GM12878 (cell line): ENCODE data around the gene ALAD. TPM values are rescaled to one million over a fixed set of nuclear protein-coding genes. Genes with fewer than 3 reads are reported as not detected.

Experiments
- ATAC-seq: fragments of 200-7000 bp; cut with Tn5 transposase; 3 replicates; pipeline ENCODE4 v1.9.1; 2020; ENCODE audit warnings: mild to moderate bottlenecking, moderate library complexity
- BruUV-seq: library from RNA; stranded (reverse); fragments of 400-500 nt; replicated peaks from 2 replicates; lab custom pipeline; 2021; lab: Mats Ljungman, UMichigan
- CTCF ChIA-PET: fragments of 300-600 bp; sonication (Branson Sonifier 250); formaldehyde crosslinking; extraction: SDS; loops from one replicate; lab custom pipeline; 2021; ENCODE audit warnings: inconsistent platforms; lab: Yijun Ruan, JAX
- POLR2A ChIA-PET: fragments of 350-600 bp; formaldehyde crosslinking; extraction: SDS; loops from one replicate; lab custom pipeline; 2021; ENCODE audit warnings: inconsistent platforms; lab: Charles Lee
- RAD21 ChIA-PET: fragments of 300-600 bp; sonication (Branson Sonifier 250); formaldehyde crosslinking; loops from one replicate; lab custom pipeline; 2023; ENCODE audit warnings: antibody characterized with exemption; ENCODE audit not compliant: unreplicated experiment; lab: Charles Lee
- SMC1A ChIA-PET: fragments of 300-600 bp; sonication (Branson Sonifier 250); formaldehyde crosslinking; loops from one replicate; lab custom pipeline; 2023; ENCODE audit not compliant: unreplicated experiment, uncharacterized antibody; lab: Charles Lee
- DNase-seq: peaks from one replicate; pipeline ENCODE4 v3.0.0-alpha.2; 2011; ENCODE audit warnings: low read depth, low spot score
- FAIRE-seq: peaks from 3 replicates; lab custom pipeline; 2011; peaks lifted over from hg19 to GRCh38; lab: Jason Lieb, UNC
- H2AFZ ChIP-seq: 2 replicates; pipeline ENCODE4 v1.6.0; 2011; ENCODE audit warnings: low read depth, low read length, control low read depth; ENCODE audit not compliant: control insufficient read depth
- H3K27ac ChIP-seq: 2 replicates; pipeline ENCODE4 v1.5.1; 2011; ENCODE audit warnings: control low read depth; ENCODE audit not compliant: control insufficient read depth, insufficient read depth
- H3K27me3 ChIP-seq, 2 experiments: replicated peaks in 1 of 2; 2 replicates each; pipeline versions ENCODE4 v1.6.0 to v1.6.1; 2011; ENCODE audit warnings: low read length in 1 of 2; ENCODE audit not compliant: control insufficient read depth in 2 of 2, insufficient read depth in 2 of 2
- H3K36me3 ChIP-seq, 2 experiments: 2 replicates each; pipeline ENCODE4 v1.5.1; 2011; ENCODE audit warnings: low read length in 1 of 2; ENCODE audit not compliant: control insufficient read depth in 2 of 2, insufficient read depth in 2 of 2
- H3K4me1 ChIP-seq: 2 replicates; pipeline ENCODE4 v1.6.1; 2011; ENCODE audit warnings: mild to moderate bottlenecking, low read length, moderate library complexity, mixed read lengths; ENCODE audit not compliant: control insufficient read depth, insufficient read depth
- H3K4me2 ChIP-seq: 2 replicates; pipeline ENCODE4 v1.6.0; 2011; ENCODE audit warnings: control low read depth; ENCODE audit not compliant: control insufficient read depth, insufficient read depth
- H3K4me3 ChIP-seq: fragments of 200-600 bp; sonication (generic); 2 replicates; pipeline ENCODE4 v1.5.1; 2016
- H3K79me2 ChIP-seq: 2 replicates; pipeline ENCODE4 v1.6.0; 2011; ENCODE audit warnings: low read length; ENCODE audit not compliant: control insufficient read depth, insufficient read depth
- H3K9ac ChIP-seq: 2 replicates; pipeline ENCODE4 v1.8.0; 2011; ENCODE audit warnings: low read length, control low read depth, mixed read lengths; ENCODE audit not compliant: control insufficient read depth, insufficient read depth
- H3K9me3 ChIP-seq: replicated peaks from 3 replicates; pipeline ENCODE4 v1.5.1; 2011; ENCODE audit warnings: mild to moderate bottlenecking, low read length; ENCODE audit not compliant: control insufficient read depth, insufficient read depth
- H4K20me1 ChIP-seq: 2 replicates; pipeline ENCODE4 v1.6.0; 2011; ENCODE audit not compliant: control insufficient read depth, insufficient read depth
- ASH2L ChIP-seq: fragments of 300-600, 200-600 bp; sonication (generic); IDR thresholded peaks from 2 replicates; pipeline ENCODE4 v1.6.1; 2017; ENCODE audit warnings: low read depth, mild to moderate bottlenecking, borderline replicate concordance
- EP300 ChIP-seq, 2 experiments: fragments of 150-350 bp in 1 of 2; IDR thresholded peaks; 2 replicates each; pipeline ENCODE4 v1.6.1; 2011 to 2012; ENCODE audit warnings: low read depth in 2 of 2, low read length in 2 of 2, borderline replicate concordance in 1 of 2, improper control_type of control experiment in 1 of 2, inconsistent platforms in 1 of 2; ENCODE audit not compliant: control insufficient read depth in 1 of 2
- IRF5 ChIP-seq: fragments of 450-650 bp; IDR thresholded peaks from 2 replicates; pipeline ENCODE4 v1.6.1; 2017; ENCODE audit warnings: borderline replicate concordance
- MTA2 ChIP-seq: fragments of 450-650 bp; IDR thresholded peaks from 2 replicates; pipeline ENCODE4 v1.6.1; 2016; ENCODE audit warnings: low read depth, mild to moderate bottlenecking, moderate library complexity
- NFYB ChIP-seq: IDR thresholded peaks from 2 replicates; pipeline ENCODE4 v1.6.1; 2011; ENCODE audit warnings: low read depth, mild to moderate bottlenecking, low read length, improper control_type of control experiment, moderate library complexity; ENCODE audit not compliant: insufficient read depth
- PAX5 ChIP-seq: IDR thresholded peaks from 2 replicates; pipeline ENCODE4 v1.6.1; 2011; ENCODE audit warnings: low read depth, low read length, borderline replicate concordance
- PAX8 ChIP-seq: fragments of 450-650 bp; IDR thresholded peaks from 2 replicates; pipeline ENCODE4 v1.6.1; 2017; ENCODE audit warnings: mild to moderate bottlenecking, moderate library complexity
- RFX5 ChIP-seq: IDR thresholded peaks from 2 replicates; pipeline ENCODE4 v1.6.1; 2011; ENCODE audit warnings: low read depth, low read length, improper control_type of control experiment
- TAF1 ChIP-seq: IDR thresholded peaks from 2 replicates; pipeline ENCODE4 v1.6.1; 2011; ENCODE audit warnings: mild to moderate bottlenecking, low read depth, low read length, borderline replicate concordance
- USF1 ChIP-seq: IDR thresholded peaks from 2 replicates; pipeline ENCODE4 v1.6.1; 2011; ENCODE audit warnings: borderline replicate concordance, low read depth, mild to moderate bottlenecking, moderate library complexity, mixed read lengths, low read length; ENCODE audit not compliant: insufficient read depth; ENCODE audit errors: extremely low read length
- ZNF207 ChIP-seq: fragments of 450-650 bp; IDR thresholded peaks from 2 replicates; pipeline ENCODE4 v1.6.1; 2014; ENCODE audit warnings: antibody characterized with exemption, mild to moderate bottlenecking, borderline replicate concordance
- ZNF274 ChIP-seq: IDR thresholded peaks from one replicate; pipeline ENCODE4 v1.8.0; 2011; ENCODE audit not compliant: insufficient read length, insufficient read depth
- ZNF622 ChIP-seq: fragments of 450-650 bp; IDR thresholded peaks from 2 replicates; pipeline ENCODE4 v1.6.1; 2017; ENCODE audit warnings: mild to moderate bottlenecking, inconsistent platforms
- ZZZ3 ChIP-seq: IDR thresholded peaks from 2 replicates; pipeline ENCODE4 v1.6.1; 2011; ENCODE audit warnings: low read depth; ENCODE audit not compliant: control insufficient read depth, insufficient read length
- WGBS: methylation state at CpG from one replicate; pipeline ENCODE4 v1.1.6; 2016; ENCODE audit warnings: low lambda C conversion rate; ENCODE audit not compliant: insufficient replicate concordance, insufficient coverage; ENCODE audit errors: missing lambda C conversion rate; 5-methylcytosine and 5-hydroxymethylcytosine counted together
- in situ Hi-C: fragments of 300-500 bp; cut with MboI; formaldehyde crosslinking; loops from 9 replicates; pipeline ENCODE4 v1.14.3; 2018; ENCODE audit warnings: mixed read lengths
- intact Hi-C: fragments of 100-400 bp; cut with micrococcal nuclease; formaldehyde crosslinking; loops from one replicate; pipeline ENCODE4 v1.14.2; 2022; ENCODE audit not compliant: unreplicated experiment
- polyA plus RNA-seq, 11 experiments: library from polyadenylated mRNA; depleted of rRNA in 4 of 11; unstranded in 6 of 11; stranded (reverse) in 5 of 11; fragments of >200 nt; fragmentation: Nextera tagmentation in 4 of 11; fragmentation: Illumina TruSeq in 1 of 11; extraction: Ambion mirVana in 4 of 11; extraction: Trizol in 1 of 11; gene quantifications; 1 replicate in 1 of 11; 2 replicates in 10 of 11; pipeline versions ENCODE4 v1.2.1 to v1.2.3, GENCODE V29; 2011 to 2016; ENCODE audit warnings: inconsistent platforms in 2 of 11, missing spikeins in 2 of 11, low read depth in 1 of 11
- total RNA-seq, 4 experiments: library from RNA; depleted of rRNA in 3 of 4; stranded (reverse); fragments of >200 nt in 3 of 4; fragmentation: Illumina TruSeq in 1 of 4; extraction: Trizol in 1 of 4; gene quantifications; 2 replicates each; pipeline versions ENCODE4 v1.2.1 to v1.2.3, GENCODE V29; 2013 to 2021
- TF ChIP-seq, protein P1 (sequence below): fragments of 450-650 bp; conservative IDR thresholded peaks from 2 replicates; pipeline ENCODE4 v1.6.1; 2017; ENCODE audit warnings: mild to moderate bottlenecking, moderate library complexity
- TF ChIP-seq, protein P2 (sequence below): fragments of 450-650 bp; IDR thresholded peaks from 2 replicates; pipeline ENCODE4 v1.6.1; 2018; ENCODE audit warnings: mild to moderate bottlenecking, low read depth, moderate library complexity; ENCODE audit not compliant: partially characterized antibody

ALAD gene
- total and polyA plus RNA-seq, 10 of the 15 experiments (the other 5 are each of a cell fraction or from before 2014, with no cell fraction given) = 2.4 to 21.6 (median 12.9) TPM

DNA sequence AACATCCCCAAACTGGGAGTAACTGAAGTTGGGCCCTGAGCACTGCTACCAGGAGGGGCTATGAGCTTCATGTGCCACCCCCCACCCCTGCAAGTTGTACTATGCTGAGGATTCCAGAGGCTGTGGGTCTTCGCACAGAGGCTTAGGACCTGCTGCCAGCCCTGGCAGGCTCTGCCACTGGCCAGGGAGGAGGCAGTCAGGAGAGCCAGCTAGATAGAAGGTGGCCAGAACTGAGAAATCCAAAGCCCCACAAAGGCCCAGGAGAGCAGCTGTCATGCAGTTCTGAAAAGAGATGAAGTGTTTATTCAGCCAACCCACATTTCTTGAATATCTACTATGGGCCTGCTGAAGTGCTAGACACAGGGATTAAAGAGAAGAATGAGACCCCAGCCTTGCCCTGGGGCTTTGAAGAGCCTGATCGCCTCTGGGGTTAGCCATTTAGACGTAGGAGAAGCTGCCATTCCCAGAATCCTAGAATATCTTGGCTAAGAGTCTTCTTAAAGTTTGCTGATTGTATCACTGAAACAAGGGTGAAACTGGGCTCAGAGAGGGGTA is 1.4 kb downstream of the ALAD start:
- 100% methylated on average over 3 of the region's 3 CpGs for whole genome bisulfite sequencing
- in situ Hi-C loops = no loop called here
- TF ChIP-seq MTA2 (no peak), ZZZ3 (no peak), ZNF274 (no peak), IRF5 (no peak), USF1 (no peak), EP300 (IDR thresholded peaks at IDR 0.05; ENCODE audit: borderline replicate concordance in 1 of 2, control insufficient read depth in 1 of 2, low read depth in 2 of 2, low read length in 2 of 2) (no peak), ZNF207 (no peak), ZNF622 (no peak), NFYB (no peak), PAX5 (no peak), TAF1 (no peak), PAX8 (no peak), ASH2L (no peak), RFX5 (no peak)
- TF ChIP-seq, protein P1, sequence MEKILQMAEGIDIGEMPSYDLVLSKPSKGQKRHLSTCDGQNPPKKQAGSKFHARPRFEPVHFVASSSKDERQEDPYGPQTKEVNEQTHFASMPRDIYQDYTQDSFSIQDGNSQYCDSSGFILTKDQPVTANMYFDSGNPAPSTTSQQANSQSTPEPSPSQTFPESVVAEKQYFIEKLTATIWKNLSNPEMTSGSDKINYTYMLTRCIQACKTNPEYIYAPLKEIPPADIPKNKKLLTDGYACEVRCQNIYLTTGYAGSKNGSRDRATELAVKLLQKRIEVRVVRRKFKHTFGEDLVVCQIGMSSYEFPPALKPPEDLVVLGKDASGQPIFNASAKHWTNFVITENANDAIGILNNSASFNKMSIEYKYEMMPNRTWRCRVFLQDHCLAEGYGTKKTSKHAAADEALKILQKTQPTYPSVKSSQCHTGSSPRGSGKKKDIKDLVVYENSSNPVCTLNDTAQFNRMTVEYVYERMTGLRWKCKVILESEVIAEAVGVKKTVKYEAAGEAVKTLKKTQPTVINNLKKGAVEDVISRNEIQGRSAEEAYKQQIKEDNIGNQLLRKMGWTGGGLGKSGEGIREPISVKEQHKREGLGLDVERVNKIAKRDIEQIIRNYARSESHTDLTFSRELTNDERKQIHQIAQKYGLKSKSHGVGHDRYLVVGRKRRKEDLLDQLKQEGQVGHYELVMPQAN = no peak
- TF ChIP-seq, protein P2, sequence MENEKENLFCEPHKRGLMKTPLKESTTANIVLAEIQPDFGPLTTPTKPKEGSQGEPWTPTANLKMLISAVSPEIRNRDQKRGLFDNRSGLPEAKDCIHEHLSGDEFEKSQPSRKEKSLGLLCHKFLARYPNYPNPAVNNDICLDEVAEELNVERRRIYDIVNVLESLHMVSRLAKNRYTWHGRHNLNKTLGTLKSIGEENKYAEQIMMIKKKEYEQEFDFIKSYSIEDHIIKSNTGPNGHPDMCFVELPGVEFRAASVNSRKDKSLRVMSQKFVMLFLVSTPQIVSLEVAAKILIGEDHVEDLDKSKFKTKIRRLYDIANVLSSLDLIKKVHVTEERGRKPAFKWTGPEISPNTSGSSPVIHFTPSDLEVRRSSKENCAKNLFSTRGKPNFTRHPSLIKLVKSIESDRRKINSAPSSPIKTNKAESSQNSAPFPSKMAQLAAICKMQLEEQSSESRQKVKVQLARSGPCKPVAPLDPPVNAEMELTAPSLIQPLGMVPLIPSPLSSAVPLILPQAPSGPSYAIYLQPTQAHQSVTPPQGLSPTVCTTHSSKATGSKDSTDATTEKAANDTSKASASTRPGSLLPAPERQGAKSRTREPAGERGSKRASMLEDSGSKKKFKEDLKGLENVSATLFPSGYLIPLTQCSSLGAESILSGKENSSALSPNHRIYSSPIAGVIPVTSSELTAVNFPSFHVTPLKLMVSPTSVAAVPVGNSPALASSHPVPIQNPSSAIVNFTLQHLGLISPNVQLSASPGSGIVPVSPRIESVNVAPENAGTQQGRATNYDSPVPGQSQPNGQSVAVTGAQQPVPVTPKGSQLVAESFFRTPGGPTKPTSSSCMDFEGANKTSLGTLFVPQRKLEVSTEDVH = no peak

More for the DNA sequence above, 1.4 kb downstream of the ALAD start:
- DNase-seq (no peak), FAIRE-seq (no peak), ATAC-seq (no peak)
- H3K9ac ChIP-seq = no peak overlapping the region
- ChIA-PET POLR2A (interaction anchor here (0.6 to 2.8 kb wide), 4 partner anchors 10 to 167 kb away, joined by 3 to 12 read pairs (median 6); partner anchors contain the start of genes CDC26 and HDHD3), SMC1A (interaction anchor here (0.7 to 3.8 kb wide), 7 partner anchors 11 to 258 kb away, joined by 3 to 12 read pairs (median 5); partner anchors contain the start of genes C9orf43, CDC26, FKBP15 and POLE3), CTCF (interaction anchor here (0.8 to 9.2 kb wide), 10 partner anchors 10 to 257 kb away, joined by 3 to 96 read pairs (median 9); partner anchors contain the start of genes C9orf43, CDC26, POLE3 and PRPF4), RAD21 (interaction anchor here (1.7 to 1.8 kb wide), 2 partner anchors 10 to 258 kb away, joined by 5 to 6 read pairs; partner anchors contain the start of genes C9orf43 and POLE3)
- H2AFZ ChIP-seq = no peak overlapping the region
- no peaks in the 10 kb centered on the region for H3K27me3 ChIP-seq
- no peaks in the 10 kb centered on the region; the same call in 1 of the 2 replicates for H3K79me2 ChIP-seq
- intact Hi-C loops = loop anchor here (2.0 to 10.0 kb wide), 5 partner anchors 23 to 1055 kb away; partner anchors contain the start of genes HDHD3 and WDR31
- peak overlapping the region; percentile 69 for H3K4me2 ChIP-seq
- no peak overlapping the region for H3K4me3 ChIP-seq
- no peak overlapping the region for H3K27ac ChIP-seq
- no peaks in the 10 kb centered on the region for H4K20me1 ChIP-seq
- no peaks in the 10 kb centered on the region for H3K9me3 ChIP-seq
- BruUV-seq = no TSS peak
- no peaks in the 10 kb centered on the region for H3K36me3 ChIP-seq
- H3K4me1 ChIP-seq = no peaks in the 10 kb centered on the region
